Ishikawa (cell line): ENCODE results near the gene EVI5L.

Source experiments
- CEBPB ChIP-seq: IDR thresholded peaks from 2 replicates; pipeline ENCODE4 v1.6.1; 2012
- FOXM1 ChIP-seq: IDR thresholded peaks from 2 replicates; pipeline ENCODE4 v1.6.1; 2012; ENCODE audit warnings: low read depth, borderline replicate concordance
- TF ChIP-seq, protein P1 (sequence below): IDR thresholded peaks from 2 replicates; pipeline ENCODE4 v1.6.1; 2012

DNA sequence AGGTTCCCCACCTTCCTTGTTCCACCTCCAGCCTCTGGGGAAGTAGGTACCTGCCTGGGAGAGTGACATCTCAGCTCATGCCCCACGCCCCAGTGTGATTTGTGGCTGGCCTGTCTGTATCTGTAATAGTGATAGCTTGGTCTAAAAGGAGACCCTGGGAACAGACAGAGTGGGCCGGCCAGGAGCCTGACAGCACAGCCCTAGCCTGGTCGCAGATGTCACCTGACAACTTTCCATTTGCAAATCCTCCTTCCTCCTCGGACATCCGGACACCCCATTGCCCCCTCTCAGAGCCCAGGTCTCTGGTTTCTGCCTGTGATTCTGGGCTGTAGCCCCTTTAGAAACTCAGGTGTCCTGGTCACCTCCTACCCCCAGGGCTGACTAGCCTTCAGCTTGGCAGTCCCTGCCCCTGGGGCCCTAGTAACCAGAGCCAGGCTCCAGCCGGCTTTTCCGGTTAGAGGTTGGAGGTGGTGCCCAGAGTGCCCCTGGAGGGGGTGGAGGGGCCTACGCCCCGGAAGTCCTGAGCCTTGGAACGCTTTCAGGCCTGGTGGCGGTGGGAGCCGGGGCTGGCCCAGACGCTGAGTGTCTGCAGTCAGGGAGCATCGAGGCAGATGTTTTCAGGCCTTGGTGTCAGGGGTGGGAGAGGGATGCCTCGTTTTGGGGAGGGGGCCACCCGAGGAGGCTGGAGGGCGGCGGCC, 64.7 kb downstream of the EVI5L start:
- TF ChIP-seq, protein P1, sequence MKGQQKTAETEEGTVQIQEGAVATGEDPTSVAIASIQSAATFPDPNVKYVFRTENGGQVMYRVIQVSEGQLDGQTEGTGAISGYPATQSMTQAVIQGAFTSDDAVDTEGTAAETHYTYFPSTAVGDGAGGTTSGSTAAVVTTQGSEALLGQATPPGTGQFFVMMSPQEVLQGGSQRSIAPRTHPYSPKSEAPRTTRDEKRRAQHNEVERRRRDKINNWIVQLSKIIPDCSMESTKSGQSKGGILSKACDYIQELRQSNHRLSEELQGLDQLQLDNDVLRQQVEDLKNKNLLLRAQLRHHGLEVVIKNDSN = no peak
- TF ChIP-seq FOXM1 (no peak), CEBPB (no peak)
